GM12801 (cell line): Measurements from ENCODE around the gene SCIN.

ENCODE experiments used
- TF ChIP-seq, protein P1 (sequence below): IDR thresholded peaks from one replicate; pipeline ENCODE4 v1.5.1; 2011; ENCODE audit warnings: control low read depth; ENCODE audit not compliant: insufficient read length; ENCODE audit errors: extremely low read depth

Gene SCIN

DNA sequence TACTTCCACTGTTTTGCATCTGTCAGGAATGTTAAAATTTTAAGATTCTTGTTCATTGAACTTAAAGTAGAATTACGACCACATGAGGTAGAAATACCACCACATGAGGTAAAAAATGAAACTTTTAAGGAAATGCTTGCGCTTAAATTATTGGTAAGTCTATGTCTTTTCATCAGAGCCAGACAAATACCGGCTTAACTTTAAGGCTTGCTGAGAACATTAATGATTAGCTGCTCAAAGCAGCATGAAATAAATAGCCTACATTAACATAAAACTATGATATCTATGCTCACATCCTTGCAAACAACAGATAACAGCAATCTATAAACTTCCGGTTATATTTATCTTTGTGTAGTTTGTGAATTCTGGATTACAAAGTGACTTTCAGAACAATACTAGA is 26.9 kb upstream of the SCIN start:
- TF ChIP-seq, protein P1, sequence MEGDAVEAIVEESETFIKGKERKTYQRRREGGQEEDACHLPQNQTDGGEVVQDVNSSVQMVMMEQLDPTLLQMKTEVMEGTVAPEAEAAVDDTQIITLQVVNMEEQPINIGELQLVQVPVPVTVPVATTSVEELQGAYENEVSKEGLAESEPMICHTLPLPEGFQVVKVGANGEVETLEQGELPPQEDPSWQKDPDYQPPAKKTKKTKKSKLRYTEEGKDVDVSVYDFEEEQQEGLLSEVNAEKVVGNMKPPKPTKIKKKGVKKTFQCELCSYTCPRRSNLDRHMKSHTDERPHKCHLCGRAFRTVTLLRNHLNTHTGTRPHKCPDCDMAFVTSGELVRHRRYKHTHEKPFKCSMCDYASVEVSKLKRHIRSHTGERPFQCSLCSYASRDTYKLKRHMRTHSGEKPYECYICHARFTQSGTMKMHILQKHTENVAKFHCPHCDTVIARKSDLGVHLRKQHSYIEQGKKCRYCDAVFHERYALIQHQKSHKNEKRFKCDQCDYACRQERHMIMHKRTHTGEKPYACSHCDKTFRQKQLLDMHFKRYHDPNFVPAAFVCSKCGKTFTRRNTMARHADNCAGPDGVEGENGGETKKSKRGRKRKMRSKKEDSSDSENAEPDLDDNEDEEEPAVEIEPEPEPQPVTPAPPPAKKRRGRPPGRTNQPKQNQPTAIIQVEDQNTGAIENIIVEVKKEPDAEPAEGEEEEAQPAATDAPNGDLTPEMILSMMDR, result no peak

DNA sequence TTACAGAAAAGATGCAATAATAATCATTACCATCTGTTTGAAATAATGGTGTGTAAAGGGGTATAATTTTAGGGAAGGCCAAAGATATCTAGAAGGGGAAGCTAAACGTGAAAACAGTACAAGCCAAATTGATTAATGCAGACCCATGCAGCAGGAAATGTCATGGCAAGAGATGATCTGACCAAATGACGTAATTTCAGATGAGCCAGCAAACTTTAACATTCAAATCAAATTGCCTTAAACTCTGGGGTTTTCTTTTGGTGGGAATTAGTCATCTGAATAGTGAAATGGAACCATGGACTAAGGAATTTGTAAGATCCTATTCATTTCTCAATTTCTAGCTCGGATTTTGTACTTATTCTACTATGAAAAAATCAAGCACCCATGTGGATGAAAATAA is 21.4 kb upstream of the SCIN start:
- TF ChIP-seq, protein P1, result no peak

DNA sequence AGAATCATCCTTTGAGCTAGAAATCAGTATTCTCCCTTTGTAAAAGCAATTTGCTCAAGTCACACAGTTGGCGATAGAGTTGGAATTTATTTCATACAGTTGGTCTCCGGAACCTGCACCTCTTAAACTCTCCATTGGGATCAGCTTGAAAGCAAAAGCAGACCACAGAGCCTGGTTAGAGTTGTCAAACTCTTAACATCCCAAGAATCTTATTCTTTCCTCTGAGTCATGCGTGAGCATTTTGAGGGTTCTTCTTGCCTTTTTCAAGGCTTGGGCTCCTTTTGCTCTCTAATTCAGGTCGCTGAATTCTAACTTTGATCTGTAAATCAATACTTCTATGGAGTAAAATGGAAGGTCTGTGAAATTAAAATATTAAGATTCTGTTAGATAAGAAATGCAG is 19.6 kb upstream of the SCIN start:
- TF ChIP-seq, protein P1, result no peak

DNA sequence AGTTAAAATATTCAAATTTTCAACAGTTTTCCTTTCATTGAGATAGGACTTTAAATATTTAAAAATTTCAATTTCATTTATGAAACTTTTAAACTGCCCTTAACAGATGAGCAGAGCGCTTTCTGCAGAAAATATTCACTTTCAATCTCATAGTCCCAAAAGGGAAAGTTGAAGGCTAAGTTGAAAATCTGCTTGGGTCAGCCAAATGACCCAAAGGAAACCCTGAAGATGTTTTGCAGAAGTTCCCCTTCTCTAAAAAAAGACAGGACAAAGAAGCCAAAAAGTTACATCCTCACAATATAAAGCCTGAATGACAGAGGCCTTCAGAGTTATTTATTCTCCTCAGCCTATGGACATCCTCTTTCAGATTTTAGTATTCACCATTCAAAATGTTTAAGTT is 17.6 kb upstream of the SCIN start:
- TF ChIP-seq, protein P1, result no peak

DNA sequence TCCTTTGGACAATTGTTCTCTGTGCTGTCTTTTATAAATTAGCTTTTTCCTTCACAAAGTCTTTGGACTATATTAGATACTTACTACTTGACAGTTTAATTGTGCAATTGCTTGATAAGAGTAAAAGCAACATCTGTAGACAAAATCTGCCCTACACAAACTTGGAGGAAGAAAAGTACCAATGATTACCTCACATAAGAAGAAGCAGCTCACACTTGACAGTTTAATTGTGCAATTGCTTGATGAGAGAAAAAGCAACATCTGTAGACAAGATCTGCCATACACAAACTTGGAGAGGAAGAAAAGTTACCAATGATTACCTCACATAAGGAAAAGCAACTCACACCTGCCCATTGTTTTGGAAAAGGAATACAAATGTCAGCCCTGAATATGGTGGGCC is 17.1 kb upstream of the SCIN start:
- TF ChIP-seq, protein P1, result no peak

DNA sequence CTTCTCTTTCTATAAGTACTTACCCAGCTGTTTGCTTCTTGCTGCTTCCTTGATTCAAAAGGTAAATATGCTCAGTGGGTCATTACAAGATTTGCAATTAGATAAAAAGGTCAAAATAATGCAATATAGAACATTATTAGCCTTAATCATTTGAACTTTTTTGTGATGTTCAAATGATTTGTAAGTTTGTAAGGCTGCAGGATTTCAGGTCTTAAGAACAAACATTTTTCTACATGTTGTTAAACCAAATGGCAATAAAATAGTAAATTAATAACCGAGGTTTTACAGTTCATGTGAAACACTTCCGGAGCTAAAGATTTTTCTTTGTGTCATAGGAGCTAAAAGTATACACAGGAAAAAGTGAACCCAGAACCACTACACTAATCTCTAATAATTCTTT is 16.2 kb upstream of the SCIN start:
- TF ChIP-seq, protein P1, result no peak

DNA sequence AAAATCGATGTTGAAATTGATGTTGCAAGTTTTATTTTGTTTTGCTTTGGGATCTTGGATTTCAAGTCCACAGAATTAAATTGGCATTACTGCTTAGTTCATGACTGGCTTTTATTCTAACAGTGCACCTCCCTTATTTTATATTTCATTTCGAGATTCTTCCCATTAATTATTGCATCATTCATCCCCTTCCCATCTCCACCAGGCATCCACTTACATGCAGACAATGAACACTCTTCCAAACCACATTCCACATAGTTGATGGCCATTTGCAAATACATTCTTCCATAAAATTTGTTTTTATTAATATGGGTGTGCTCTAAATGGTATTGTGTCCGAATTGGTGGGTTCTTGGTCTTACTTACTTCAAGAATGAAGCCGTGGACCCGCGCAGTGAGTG is 15.6 kb upstream of the SCIN start:
- TF ChIP-seq, protein P1, result no peak

DNA sequence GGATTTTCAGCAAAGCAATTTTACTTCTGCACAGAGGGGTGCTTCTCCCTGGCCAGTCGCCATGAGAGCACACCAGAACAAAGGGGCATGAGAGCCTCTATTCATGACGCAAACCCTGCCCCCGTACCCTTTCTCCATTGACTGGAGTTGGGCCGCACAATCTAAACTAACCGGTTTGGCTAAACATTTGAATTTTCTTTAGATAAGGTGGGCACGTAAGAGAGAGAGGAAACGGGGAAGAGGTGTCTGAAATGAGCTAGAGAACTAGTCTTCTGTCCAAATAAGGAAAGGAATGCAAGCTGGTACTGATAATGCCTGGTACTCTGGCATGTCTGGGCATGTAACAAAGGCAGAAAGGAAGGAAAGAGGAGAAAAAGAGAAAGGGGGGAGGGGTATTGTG is 13.2 kb upstream of the SCIN start:
- TF ChIP-seq, protein P1, result no peak
